Measurements from ENCODE around the gene ELFN1.

ELFN1 gene

DNA sequence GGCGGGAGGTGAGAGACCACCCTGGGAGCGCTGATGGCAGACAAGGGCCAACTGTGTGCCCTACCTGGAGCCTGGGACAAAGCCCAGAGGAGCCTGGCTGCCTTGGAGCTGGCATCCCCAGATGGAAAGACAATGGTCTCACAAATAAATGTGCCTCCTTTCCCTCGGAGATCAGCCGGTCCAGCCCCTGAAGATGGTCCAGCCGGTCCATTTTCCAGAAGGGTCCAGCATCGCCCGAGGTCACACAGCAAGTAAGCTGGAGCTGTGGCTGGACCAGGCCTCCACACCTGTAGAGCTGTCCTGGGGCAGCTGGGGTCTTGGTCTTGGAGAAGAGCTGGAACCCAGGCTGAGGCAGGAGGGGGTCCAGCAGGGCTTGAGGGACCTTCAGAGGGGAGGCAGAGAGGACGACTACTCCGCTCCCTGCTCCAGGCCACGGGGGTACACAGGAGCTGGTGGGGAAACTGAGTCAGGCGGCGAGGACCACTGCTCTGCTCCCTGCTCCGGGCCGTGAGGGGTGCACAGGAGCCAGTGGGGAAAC is 3.6 kb downstream of the ELFN1 start:
- intact Hi-C loops (cut with DNase I) = no loop called here
- DNase-seq = peak in 5 of 10 donors; percentile 4 to 61 (median 46)

GRCh38 chr7:1674161-1675035 is 4.3 kb downstream of the ELFN1 start:
- intact Hi-C loops (cut with DNase I) = no loop called here
- peak in 4 of 10 donors; percentile 5 to 70 (median 39) for DNase-seq

- intact Hi-C loops (cut with DNase I) = no loop called here
- DNase-seq = peak in 3 of 10 donors; percentile 4 to 65 (median 61)
Observed at GRCh38 chr7:1675036-1675671, 5.1 kb downstream of the ELFN1 start.

DNA sequence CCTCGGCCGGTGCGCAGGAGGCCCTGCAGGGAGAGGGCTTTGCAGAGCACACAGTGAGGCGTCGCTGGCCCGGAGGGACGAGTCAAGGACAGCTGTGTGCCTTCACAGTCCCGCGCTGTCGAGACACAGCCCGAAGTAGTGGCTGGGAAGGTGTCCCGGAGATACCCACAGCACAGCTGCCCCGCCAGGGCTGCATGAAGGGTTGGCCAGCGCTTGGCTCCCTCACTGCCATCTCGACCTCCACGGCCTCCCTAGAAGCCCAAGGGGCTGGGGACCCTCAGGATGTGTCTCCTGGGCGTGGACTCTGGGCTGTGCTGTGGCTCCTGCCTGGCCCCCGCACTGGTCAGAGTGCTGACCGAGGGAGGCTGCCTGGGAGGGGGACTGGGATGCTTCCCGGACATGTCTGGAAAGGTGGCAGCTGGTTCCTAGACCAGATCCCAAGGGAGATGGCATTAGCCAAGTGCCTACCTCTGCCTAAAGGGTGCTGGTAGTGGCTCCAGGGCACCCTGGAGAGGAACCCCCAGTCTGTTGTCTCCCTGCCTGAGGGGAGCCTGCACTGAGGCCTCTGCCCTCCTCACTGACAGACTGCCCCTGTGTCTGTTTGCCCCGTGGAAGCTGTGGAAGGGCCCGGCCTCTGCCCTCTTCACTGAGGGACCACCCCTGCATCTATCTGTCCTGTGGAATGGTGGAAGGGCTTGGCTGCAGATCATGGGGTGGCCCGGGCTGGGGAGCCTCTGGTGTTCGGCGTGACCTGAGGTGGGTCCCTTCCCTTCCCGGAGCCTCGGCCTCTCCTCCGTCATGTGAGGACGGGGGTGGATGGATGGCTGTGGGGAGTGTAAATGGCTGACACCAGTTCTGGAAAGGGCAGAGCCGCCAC is 5.8 kb downstream of the ELFN1 start:
- peak in 4 of 10 donors; percentile 6 to 82 (median 38) for DNase-seq
- intact Hi-C loops (cut with DNase I) = no loop called here

DNA sequence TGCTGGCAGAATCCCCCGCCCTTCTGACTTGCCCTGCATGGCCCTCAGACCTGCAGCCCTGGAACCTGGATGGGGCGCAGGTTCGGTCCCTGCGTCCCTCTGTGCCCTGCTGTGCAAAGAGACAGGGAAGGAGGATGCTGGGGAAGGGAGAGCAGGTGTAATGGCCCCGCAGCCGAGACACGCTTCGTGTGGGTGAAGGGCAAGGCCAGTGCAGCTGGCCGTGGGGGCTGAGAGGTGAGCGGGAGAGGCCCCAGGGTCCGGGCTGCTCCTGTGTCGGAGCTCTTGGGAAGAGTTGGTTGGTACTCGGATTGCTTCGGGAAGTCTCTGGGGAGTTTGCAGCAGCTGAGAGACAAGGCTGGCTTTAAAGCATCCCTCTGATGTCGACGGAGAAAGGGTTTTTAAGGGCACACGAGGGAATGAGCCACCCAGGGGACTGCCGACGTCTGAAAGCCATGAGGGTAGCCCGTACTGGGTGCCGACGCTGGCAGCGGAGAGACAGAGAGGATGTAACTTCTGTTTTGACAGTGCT is 6.5 kb downstream of the ELFN1 start:
- intact Hi-C loops (cut with DNase I) = no loop called here
- peak in 4 of 10 donors; percentile 9 to 79 (median 51) for DNase-seq

- DNase-seq = peak in 3 of 10 donors; percentile 40 to 60 (median 41)
- intact Hi-C loops (cut with DNase I) = no loop called here
Observed at GRCh38 chr7:1677206-1678080, 7.4 kb downstream of the ELFN1 start.

DNA sequence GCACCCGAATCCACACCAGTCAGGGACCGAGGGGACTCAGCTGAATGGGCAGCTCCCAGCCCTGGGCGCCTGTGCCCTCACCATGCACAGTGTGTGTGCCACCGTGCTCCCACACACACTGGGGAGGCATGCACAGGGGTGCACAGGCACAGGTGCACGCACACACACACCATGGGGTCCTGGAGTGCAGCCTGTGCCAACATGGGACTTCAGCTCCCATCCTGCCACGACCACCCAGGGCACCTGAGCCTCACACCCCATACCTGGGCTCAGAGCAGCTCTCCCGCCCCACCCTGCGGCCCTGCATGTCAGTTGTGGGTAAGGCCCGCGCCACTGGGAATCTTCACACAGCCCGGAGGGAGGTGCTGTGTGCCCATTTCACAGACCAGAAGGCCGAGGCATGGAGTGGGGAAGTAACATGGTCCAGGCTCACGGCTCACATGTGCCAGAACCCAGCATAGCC is 8.0 kb downstream of the ELFN1 start:
- DNase-seq = peak in 4 of 10 donors; percentile 2 to 78 (median 67)
- intact Hi-C loops (cut with DNase I) = no loop called here

DNA sequence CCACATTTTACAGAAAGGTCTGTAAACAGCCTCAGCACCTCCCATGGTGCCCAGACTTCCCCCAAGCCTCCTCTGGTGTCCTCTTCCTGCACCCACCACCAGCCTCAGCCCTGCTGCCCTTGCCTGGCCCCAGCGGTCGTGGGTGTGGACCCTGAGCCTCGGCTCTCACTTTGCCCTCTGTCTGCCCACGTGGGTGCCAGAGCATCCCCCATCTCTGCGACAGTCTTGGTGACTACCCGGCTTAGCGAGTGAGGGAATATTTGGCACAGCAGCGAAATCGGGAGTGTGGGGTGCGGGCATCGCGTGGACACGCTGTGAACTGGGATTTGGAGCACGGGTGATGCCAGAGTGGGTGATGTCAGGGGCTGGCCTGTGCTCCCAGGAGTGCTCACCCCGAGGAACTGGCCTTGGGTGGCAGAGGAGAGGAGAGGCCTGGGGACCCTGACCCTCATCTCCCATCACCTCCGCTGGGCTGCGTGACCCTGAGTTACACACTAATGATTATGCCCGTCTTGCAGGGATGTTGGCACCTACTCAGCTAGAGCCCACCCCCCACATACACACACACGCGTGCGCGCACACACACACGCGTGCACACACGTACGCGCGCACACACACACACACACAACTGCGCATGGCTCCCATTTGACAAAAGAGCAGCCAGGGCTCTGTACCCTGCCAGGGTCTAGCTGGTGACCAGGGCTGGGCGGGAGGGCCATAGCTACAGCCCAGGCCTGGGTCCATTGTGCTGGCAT is 8.7 kb downstream of the ELFN1 start:
- DNase-seq = peak in 3 of 10 donors; percentile 8 to 76 (median 67)
- intact Hi-C loops (cut with DNase I) = no loop called here

DNA sequence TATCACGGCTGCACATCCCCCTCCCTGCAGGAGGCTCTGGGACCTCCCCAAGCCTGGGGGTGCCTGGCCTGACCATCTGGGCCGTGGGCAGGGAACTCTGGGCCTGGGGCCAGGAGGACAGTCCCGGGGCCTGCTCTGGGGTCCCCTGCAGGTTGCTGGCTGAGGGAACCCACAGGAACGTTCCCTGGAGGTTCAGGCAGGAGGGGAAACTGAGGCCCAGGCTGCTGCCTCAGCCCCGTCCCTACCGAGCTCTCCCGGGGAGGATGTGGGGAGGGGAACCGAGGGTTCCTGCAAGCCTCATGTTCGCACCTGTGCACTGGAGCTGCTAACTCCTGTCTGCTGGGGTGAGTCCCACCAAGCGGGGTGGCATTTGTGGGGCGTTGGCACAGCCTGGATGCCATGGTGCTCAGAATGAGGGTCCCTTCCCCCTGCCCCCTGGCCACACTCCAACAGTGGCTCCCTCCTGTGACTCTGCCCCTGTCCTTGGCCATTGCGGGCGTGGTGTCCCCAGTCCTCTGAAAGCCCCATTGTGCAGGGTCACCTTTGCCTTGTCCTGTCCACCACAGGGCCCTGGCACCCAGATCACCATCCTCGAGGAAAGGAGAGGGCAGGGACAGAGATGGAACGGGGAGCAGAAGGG is 9.4 kb downstream of the ELFN1 start:
- DNase-seq = peak in 2 of 10 donors; percentile 52 to 70
- intact Hi-C loops (cut with DNase I) = no loop called here

GRCh38 chr7:1679966-1680730 is 10.1 kb downstream of the ELFN1 start:
- peak in 2 of 10 donors; percentile 40 to 72 for DNase-seq
- intact Hi-C loops (cut with DNase I) = no loop called here

- intact Hi-C loops (cut with DNase I) = no loop called here
- DNase-seq = peak in 2 of 10 donors; percentile 13 to 18
Observed at GRCh38 chr7:1681581-1681980, 11.5 kb downstream of the ELFN1 start.

DNA sequence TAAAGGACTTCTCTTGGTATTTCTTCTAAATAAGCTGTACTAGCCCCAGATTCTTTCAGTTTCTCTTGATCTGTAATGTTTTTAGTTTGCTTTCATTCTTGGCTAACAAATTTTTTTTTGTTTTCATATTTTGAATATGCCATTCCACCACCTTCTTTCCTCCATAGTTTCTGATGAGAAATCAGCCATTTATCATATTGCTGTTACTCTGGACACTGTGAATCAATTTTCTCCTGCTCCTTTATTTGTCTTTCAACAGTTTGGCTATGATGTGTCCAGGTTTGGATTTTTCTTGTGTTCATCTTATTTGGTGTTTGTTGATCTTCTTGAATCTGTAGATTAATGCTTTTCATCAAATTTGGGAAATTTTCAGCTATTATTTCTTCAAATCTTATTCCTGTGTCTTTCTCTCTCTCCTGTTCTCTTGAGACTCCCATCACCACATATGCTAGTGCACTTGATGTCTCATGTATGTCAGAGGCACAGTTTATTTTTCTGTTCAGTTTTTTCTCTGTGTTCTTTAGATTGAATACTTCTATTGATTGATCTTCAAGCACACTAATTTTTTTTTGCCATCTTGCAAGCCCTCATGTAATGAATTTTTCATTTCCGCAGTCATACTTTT is 15.0 kb downstream of the ELFN1 start:
- intact Hi-C loops (cut with DNase I) = no loop called here
- no peak for DNase-seq

GRCh38 chr7:1688542-1688941 is 18.5 kb downstream of the ELFN1 start:
- intact Hi-C loops (cut with DNase I) = no loop called here
- DNase-seq = no peak

- peak in 3 of 10 donors; percentile 13 to 38 (median 35) for DNase-seq
- intact Hi-C loops (cut with DNase I) = no loop called here
Observed at GRCh38 chr7:1689311-1689710, 19.2 kb downstream of the ELFN1 start.

GRCh38 chr7:1690359-1690958 is 20.4 kb downstream of the ELFN1 start:
- intact Hi-C loops (cut with DNase I) = no loop called here
- DNase-seq = peak in 1 of 10 donors; percentile 31

DNA sequence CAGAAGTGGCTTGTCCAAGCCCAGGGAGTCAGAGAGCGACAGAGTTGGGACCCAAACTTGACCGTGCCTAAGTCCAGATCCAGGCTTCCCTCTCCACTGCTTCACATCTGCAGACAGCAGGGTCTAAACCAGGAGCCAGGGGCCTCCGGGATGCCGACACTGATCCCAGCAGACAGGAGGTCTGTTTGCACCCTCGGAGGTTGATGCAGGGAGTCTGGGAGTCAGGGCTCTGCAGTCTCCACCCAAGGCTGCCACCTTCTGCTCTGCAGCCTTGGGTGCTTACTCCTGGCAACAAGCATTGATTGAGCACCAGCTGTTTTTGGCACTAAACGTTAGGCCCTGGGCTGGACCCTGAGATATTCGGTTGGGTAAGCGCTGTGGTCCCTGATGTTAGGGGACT is 21.0 kb downstream of the ELFN1 start:
- intact Hi-C loops (cut with DNase I) = no loop called here
- DNase-seq = peak in 5 of 10 donors; percentile 2 to 54 (median 28)

All from posterior cingulate gyrus (tissue), 11 donors.